NCI-H1417 treated with DMSO at 0.1 percent for 48 hours (cell line): ENCODE results near the gene PTMA.
"Not testable (repeated sequence)": the region's sequence is repeated elsewhere in the genome, so short reads cannot be mapped to it uniquely, and the experiment has no call there.

Experiments used
- DNase-seq: peaks from one replicate; lab custom pipeline; 2025; lab: John Stamatoyannopoulos, UW

Gene PTMA

GRCh38 chr2:231707927-231708772 is at the start of gene PTMA:
PTMA (plus strand) TSS chr2:231708525; CDS start chr2:231708707, 182 bp downstream.
- peak; percentile 92 for DNase-seq

- not testable (repeated sequence) for DNase-seq
Observed at GRCh38 chr2:231660073-231660472, 48.3 kb upstream of the PTMA start.

GRCh38 chr2:231660860-231661259 is 47.5 kb upstream of the PTMA start:
- DNase-seq, result no peak

- DNase-seq, result no peak
Observed at GRCh38 chr2:231661422-231662027, 46.8 kb upstream of the PTMA start.

- DNase-seq, result peak; percentile 66
Observed at GRCh38 chr2:231662028-231662810, 46.1 kb upstream of the PTMA start.

- no peak for DNase-seq
Observed at GRCh38 chr2:231662811-231663457, 45.4 kb upstream of the PTMA start.

- DNase-seq, result no peak
Observed at GRCh38 chr2:231663458-231664212, 44.7 kb upstream of the PTMA start.

- no peak for DNase-seq
Observed at GRCh38 chr2:231664727-231665126, 43.6 kb upstream of the PTMA start.

GRCh38 chr2:231665245-231666170 is 42.8 kb upstream of the PTMA start:
- DNase-seq, result no peak

GRCh38 chr2:231666171-231667095 is 41.9 kb upstream of the PTMA start:
- peak; percentile 68 for DNase-seq

GRCh38 chr2:231667096-231667427 is 41.3 kb upstream of the PTMA start:
- no peak for DNase-seq

- no peak for DNase-seq
Observed at GRCh38 chr2:231667496-231667895, 40.8 kb upstream of the PTMA start.

- DNase-seq, result no peak
Observed at GRCh38 chr2:231668981-231669380, 39.3 kb upstream of the PTMA start.

- no peak for DNase-seq
Observed at GRCh38 chr2:231671270-231672050, 36.9 kb upstream of the PTMA start.

- DNase-seq, result no peak
Observed at GRCh38 chr2:231672617-231673347, 35.5 kb upstream of the PTMA start.

GRCh38 chr2:231673348-231673770 is 35.0 kb upstream of the PTMA start:
- DNase-seq, result no peak

GRCh38 chr2:231674587-231675338 is 33.6 kb upstream of the PTMA start:
- no peak for DNase-seq
